HG03575 (cell line): ENCODE results near the gene CLMN.
"Not testable (repeated sequence)": the region's sequence is repeated elsewhere in the genome, so short reads cannot be mapped to it uniquely, and the experiment has no call there.

Source experiments
- ATAC-seq: cut with Tn5 transposase; IDR thresholded peaks from one replicate; pipeline ENCODE4 v1.9.1; 2021; ENCODE audit not compliant: unreplicated experiment, insufficient number of reproducible peaks, low FRiP score; ENCODE audit errors: extremely low read depth

The CLMN gene

DNA sequence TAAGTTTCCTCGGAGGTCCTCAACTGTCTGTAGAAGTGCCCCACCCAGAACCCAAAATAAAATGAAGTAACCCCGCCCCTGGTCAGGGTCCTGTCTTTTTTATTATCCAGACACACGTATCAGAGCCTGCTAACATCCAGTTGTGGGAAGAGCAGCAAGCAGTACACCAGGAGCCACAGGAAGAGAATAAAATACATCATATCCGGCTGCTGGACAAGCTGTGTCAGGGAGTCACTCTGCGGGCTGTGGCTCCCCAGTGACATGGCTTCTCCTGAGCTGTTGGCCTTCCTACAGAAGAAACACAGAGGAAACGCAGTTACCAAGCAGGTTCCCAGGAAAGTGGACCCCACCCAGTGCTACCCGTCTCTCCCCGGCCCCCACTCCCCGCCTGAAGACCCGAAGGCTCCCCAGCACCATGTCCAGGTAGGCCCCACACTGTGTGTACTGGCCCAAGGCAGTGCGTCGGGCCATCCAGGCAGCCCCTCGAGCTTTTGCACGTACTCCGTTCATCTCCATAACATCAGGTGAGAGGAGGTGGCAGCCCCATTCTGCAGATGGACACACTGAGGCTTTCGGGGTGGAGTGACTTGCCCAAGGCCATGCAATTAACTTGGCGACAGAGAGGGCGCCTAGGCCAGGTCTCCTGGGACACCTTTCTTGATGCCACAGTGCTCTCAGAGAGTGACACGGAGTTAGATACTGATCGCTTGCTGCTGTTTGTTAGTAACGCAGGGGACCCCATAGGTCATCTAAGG, 128.1 kb downstream of the CLMN start:
- no peak for ATAC-seq

DNA sequence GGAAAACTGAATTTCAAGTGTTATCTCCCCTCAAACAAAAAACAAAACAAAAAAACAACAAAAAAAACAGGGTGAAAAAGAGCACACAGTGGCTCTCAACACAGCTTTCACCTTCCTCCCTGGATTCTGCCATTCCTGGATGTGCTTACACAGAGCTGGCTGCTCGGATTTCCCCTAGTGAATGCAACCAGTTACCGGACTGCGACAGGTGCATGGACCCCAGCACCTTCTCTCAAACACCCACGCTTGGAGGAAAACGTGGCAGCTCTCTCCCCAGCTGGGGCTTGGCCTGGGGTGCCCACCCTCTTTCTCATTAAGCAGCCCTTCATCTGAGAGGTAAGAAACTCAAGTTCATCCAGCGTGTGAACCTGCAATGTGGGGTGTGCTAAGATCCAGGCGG, 128.9 kb downstream of the CLMN start:
- ATAC-seq: no peak

DNA sequence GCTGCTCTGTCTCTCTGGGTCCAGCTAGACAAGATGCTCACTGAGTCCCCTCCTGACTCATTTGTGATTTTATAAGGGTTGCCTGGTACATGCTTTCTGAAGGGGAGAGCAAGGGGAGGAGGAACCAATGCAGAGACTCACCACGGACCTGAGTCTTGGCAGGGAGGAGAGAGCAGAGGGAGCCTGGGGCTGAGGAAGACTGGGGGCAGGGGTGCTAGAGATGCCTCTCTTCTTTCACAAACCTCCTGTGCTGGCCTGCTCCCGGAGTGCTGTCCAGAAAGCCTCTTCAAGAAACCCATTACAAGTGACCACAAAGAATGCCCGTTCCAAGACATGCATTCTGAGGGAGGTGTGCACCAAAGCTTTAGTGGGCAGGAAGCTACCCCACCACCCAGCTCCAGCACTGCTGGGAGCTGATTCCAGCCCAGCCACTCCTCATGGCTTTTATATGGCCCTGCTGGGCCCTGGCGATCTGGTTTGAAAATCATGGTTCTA, 129.3 kb downstream of the CLMN start:
- no peak for ATAC-seq

DNA sequence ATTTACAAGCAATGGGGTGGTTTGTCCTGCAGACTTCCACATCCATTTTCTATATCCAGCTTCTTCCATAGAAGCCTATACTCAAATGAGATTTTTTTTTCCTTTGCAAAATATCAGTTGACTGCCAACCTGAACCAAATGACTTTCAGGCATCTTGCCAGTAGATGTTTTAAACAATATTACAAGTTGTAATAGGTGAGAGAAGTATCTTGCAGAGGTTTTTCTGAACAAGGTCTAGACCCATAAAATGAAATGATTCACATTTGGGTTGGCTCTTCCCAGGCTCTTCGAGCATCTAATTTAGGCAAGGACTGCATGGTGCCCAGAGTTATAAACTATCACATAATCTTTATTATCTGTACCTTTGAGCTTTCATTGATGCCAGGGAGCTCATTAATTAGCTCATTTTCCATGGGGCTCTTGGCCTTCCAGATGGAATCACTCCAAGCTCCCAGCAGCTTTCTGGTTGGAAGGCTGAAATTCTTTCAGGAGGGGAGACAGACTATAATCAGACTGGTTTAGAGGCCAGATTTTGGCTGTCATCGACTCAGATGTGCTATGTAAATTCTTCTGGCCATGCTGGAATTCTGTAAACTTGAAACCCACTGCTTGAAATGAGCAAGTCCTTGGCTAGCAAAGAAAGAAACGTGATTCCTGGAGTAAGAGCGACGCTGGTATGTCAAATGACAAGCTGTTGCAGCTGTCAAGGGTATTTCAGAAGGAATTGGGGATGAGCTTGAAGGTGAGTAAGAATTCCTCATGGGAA, 130.2 kb downstream of the CLMN start:
- ATAC-seq: no peak

DNA sequence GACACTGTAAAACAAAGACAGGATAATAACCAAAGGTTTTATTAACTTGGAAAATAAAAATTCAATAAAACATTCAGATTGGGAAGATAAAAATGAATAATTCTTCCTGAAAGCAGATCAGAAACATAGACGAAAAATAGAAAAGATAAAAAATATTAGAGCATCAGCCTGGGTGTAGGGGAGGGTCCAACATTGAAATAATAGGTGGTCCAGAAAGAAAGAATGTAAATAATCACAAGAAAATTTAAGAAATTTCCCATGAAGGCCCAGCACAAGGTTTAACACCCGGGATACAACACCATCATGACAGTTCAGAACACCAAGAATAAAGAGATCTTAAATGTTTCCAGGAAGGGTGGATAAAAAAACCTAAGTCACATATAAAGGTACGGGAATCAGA, 131.3 kb downstream of the CLMN start:
- no peak for ATAC-seq

DNA sequence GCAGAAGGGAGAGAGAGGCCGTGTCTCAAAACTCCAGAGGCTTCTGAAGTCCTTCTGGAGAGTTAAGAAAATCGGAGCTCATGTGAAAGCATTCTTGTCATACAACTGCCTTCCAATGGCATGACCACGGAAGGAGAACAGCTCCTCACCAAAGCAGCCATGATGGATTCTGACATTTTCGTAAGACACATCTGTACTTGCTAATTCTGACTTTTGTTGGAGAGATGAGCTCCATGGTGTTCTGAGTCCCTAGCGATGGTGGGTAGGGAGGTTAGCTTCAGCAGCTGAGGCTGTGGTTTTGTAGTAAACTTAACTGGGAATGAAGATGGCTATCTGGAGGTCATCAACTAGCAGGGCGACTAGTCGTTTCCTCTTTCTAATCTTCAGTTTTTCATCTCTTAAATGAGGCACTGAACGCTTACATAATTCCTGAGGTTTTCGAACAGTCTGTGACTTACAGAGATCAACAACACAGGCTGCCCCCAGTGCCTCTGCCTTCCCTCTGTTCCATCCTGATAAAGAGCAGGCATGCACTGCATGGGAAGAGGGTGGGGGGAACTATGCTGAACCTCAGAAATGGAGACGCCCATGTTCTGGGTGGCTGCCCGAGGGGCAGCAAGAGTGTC, 133.8 kb downstream of the CLMN start:
- ATAC-seq: no peak

DNA sequence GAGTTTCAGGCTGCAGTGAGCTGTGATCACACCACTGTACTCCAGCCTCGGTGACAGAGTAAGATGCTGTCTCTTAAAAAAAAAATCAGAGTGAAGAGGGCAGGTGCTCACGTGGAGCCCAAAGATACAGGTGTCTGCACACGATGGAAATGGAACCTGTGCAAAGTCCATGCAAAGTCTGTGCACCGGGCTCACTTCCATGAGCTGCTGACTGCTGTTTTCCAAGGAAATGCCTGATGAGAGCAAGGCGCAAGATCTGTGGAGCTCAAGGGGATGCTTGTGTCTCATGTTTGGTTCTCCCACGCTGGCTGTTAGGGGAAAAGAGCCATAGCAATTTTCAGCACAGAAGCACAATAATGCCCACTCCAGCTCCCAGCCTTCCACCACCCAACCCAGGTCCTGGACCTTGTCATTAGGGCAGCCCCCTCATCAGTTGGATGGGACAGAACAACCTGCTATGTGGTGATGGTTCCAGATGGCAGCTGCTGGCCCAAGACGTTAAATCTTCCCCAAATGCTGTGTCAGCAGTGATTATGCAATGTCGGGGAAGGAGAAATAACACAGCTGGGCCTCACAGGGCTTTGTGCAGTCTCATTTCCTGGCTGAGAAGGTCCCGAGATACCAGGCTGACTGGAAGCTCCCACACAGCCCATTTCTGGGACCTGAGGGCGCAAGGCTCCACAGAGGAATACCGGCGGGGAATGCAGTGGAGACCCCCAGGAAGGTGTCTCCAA, 134.5 kb downstream of the CLMN start:
- no peak for ATAC-seq

DNA sequence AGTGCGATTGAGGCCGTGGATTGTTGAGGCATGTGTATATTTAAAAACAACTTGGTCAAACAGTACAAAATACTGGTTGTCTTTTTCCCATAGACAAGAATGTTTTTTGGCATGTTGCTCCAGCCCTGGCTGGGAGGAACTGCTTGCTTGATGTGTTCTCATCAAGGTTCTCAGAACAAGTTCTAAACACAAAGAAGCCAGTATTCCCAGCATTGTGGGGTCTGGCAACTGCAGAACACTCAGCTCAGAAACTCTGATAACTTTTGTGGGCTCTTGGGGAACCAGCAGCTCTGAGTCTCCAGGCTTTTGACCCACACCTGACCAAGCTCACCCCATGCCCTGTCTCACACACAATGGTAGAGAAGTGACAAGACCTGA, 135.3 kb downstream of the CLMN start:
- ATAC-seq: no peak

DNA sequence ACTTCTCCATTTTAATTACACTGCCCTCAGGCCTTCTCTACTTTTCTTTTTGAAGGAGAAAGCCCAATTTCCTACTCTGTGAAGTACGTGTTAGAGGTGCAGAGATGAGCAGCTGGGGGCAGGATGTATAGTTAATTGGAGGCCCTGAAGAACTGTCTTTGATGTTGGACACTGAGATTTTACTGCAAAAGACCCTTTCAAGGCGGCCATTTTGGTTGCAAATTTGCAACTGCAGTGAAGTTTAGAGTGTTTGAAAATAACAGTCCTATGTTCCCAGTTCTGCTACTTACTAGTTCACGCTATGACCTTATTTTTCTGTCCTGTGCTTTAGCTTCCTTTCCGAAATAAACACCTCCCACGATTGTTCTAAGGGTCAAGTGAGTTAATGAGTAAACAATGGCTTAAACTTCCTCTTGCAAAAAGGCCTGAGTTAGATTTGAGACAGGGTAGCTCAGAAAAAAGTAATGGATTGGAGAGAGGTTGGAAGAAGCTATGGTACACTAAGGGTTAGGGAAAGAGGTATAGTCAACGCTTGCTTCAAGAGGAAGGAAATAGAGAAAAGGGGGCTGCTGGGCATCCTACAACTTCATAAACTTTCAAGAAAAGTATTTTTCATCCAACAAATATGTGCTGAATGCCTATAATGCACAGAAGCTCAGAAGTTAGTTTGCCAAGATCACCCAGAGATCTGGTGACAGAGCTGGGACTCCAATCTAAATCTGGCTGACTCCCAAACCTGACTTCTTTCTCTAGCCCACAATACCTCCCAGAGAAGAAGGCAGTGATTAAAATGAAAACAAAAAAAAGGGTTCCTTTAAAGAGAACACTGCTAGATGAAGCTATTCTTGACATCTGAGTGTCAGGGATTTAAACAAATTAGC, 135.9 kb downstream of the CLMN start:
- no peak for ATAC-seq

DNA sequence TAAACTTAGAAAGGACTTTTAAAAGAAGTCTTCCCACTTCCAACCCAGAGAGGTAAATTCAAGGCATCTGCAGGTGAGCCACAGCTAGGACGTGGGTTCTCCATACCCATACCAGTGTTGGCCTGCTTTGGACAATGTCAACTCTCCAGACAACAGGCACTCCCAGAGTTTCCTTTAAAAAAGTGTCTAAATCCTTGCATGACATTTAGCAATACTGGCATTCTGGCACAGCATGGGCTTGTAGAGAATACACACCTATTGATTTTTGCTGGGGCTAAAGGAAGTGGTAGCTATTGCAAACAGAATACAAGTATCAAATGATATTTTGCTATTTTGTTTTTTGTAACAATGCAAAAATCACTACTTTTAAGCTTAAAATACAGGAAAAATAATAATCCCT, 136.6 kb downstream of the CLMN start:
- no peak for ATAC-seq

DNA sequence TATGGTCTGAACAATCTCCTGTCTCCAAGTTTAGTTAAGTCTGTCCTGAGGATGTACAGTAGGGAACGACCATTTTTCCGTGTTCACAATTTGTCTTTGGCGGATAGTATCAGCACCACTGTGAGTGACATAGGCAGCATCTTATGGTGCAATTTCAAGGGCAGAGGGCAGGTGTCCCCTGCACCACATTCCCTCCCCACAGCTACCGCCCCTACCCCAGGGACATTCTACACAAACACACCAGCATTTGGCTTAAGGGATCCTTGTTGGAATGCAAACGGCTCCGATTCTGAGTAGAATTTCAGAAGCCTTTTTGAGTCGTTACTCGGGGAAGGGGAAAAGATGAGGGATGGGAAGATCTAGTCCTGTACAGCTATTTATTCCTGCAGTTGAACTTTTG, 137.3 kb downstream of the CLMN start:
- ATAC-seq: no peak

DNA sequence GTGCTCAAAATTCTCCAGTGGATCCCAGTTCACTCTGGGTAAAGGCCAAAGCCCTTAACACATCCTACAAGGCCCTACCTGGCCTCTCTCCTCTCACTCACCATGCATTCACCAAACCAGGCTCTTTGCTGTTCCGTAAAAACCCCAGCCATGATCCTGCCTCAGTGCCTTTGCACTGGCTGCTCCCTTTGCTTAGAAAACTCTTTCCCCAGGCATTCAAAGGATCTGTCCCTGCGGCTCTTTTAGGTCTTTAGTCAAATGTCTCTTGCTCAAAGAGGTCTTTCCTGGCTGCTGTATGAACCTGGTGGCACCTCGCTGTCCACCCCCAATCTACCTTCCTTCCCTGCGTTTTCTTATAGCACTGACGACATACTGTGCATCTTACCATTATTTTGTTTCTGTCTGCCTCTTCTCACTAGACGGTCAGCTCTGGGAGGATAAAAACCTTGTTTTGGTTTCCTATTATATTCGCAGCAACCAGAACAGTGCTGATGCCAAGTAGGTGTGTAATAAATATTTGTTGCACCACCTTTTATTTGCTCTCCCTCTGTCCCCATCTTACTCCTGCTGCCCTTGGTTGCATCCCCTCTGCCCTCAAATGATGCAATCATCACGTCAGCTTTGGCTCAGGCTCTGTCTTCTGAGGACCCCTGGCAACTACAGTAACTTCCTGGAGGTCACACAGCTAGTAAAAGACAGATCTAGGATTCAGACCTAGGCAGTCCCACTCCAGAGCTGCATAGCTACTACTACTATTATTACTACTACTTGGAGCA, 138.6 kb downstream of the CLMN start:
- ATAC-seq: no peak

DNA sequence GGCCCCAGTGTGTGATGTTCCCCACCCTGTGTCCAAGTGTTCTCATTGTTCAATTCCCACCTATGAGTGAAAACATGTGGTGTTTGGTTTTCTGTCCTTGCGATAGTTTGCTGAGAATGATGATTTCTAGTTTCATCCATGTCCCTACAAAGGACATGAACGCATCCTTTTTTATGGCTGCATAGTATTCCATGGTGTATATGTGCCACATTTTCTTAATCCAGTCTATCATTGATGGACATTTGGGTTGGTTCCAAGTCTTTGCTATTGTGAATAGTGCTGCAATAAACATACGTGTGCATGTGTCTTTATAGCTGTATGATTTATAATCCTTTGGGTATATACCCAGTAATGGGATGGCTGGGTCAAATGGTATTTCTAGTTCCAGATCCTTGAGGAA, 144.0 kb downstream of the CLMN start:
- ATAC-seq: not testable (repeated sequence)

DNA sequence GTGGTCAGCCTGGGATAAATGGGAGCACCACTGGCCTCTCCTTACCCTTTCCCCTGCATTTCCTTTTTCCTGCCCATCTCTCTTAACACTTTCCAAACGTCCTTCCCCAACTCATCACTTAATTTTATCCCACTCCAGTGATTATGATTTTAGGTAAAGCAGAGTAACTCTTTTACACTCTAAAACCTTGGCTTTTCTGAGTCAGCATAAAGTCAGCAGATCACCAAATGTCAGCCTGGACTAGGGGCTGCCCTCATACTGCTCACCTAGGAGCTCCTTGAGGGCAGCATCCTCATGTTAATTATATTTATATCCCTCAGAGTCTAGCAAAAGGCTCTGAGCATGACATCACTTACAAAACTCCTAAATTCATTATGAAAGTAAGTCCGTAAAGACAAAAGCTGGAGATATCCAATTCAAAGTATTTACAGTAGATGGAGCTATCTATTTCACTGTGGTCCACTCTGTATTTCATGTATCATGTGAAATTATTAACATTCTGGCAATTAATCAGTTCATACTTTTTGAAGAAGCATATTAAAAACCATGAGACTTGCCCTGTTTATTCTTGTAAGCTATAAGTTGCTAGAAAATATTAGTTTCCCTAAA, 145.4 kb downstream of the CLMN start:
- ATAC-seq: no peak

DNA sequence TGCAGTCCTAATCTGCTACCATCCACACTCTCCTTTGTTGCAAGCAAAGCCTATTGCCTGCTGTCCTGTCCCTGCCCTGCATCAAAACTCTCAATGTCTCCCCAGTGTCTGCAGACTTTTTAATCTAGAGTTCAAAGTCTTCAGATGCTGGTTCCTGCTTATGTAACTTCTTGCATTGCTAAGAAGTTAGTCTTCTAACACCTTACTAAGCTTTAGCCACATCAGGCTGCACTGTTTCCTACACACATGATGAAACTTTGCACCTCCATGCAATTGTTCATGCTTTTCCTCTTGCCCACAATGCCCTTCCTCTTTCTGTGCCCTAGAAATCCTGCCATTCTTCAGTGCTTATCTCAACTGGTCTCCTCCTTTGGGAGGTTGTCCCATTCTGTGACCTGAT, 146.2 kb downstream of the CLMN start:
- no peak for ATAC-seq

DNA sequence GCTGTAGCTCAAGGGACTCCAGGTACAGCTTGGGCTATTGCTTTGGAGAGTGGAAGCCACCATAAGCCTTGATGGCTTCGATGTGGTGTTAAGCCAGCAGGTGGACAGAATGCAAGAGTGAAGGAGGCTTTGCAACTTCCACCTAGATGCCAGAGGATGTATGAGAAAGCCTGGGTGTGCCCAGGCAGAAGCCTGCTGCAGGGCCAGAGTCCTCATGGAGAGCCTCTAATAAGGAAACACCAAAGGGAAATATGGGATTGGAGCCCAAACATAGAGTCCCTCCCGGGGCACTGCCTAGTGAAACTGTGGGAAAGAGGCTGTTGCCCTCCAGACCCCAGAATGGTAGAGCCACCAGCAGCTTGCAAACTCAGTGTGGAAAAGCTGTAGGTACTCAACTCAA, 152.5 kb downstream of the CLMN start:
- ATAC-seq: no peak

DNA sequence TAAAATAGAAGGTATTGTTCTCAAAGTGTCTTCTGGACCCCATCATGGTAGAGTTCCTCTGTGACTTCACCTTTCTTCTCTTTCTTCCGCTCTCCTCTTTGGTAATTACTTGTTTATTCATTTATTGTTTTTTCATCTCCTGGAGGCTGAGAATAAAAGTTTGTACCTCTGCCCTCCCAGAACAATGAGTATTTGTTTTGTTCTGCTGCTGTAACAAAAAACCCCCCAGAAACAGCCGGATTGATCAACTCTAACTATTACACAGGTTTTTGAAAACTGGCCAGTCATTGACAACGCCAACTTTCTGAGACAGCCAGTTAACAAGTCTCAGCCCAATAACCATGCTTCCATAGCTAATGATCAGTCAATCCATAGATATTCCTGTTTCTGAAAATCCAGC, 154.2 kb downstream of the CLMN start:
- ATAC-seq: no peak
